Activated CD4-positive, alpha-beta T cell treated with anti-CD3 and anti-CD28 coated beads for 4 hours (primary cell): Measurements from ENCODE around the gene LASP1NB.
"Not testable (repeated sequence)": the region's sequence is repeated elsewhere in the genome, so short reads cannot be mapped to it uniquely, and the experiment has no call there.

Experiments
- DNase-seq, 2 donors: peaks; one replicate each; pipeline ENCODE4 v3.0.0-alpha.2; 2020

The LASP1NB gene

DNA sequence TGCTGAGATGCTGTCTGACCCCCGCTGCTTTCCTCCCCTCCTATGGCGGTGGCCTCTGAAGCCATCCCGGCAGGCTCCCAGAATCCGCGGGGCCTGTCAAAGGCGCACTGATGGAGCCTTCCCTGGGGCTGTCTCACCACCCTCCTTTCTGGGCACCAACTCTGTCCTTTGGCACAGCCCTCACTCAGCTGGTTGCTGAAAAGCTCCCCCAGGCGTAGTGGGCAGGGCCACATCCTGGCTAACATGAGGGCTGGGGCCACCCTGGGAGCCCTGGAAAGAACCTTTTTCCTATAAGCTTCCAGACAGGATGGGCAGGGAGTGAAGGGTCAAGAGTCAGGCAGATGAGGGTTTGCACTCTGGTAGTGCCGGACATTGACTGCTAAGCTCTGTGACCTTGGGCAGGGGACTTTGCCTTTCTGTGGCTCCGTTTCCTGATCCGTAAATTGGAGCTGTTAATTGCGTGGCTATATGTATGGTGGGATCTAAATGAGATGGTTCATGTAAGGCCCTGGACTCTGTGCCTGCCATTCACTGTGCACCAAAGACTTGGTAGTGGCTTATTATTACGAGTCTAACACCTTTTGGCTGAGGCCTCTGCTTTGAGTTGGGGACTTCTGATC lies 27.6 kb upstream of the LASP1NB start:
- DNase-seq = no peak

DNA sequence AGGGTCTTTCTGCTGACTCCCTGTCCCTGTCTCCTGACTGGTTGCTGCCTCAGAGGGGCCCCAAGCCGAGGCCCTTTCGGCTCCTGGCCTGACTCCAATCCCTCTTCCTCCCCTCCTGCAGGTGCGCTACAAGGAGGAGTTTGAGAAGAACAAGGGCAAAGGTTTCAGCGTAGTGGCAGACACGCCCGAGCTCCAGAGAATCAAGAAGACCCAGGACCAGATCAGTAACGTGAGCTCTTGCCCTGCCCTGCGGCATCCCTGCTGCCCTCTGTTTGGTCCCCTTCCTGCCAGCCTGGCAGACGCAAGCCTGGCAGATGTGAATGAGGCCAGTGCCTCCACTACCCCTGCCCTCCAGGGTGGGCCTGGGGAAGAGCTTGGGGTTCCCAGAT lies 27.1 kb upstream of the LASP1NB start:
- DNase-seq = no peak

DNA sequence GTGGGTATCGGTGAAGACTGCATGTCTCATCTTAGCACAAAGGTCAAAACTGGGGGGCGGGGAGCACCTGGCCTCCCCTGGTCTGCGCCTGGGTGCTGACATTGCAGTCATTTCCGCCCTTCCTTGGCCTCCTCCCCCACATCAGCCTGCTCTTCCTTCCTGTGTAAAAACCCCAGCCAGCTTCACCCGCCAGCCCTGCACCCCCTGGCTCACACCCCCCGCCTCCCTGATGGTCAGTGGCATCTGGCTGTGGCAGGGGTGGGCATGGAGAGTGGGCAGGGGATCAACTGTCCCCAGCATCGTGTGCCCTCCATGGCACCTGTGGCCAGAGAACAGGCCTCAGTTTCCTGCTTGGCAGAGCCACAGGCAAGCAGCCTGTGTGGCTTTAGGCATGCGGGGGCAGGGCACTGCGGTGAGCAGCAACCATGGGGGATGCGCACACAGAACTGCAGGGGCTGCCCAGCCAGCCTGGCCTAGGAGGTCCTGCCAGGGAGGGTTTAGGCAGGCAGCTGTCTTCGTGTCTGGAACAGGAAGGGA lies 26.5 kb upstream of the LASP1NB start:
- DNase-seq = peak; percentile 87 to 88

DNA sequence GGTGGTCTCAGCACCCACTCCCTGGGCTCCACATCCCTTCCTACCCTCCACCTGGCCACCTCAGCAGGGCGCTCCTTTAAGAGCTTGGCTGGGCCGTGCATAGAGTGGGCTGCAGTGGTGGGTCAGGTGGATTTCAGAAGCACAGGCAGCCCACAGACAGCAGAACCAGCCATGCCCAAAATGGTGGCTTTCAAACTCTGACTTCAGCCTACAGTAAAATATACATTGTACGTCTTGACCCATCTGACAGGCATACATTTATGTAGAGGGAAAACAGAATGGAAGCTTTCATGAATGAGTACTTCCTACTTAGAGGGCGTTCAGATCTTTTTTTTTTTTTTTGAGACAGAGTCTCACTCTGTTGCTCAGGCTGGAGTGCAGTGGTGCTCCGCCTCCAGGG lies 26.0 kb upstream of the LASP1NB start:
- DNase-seq = no peak

DNA sequence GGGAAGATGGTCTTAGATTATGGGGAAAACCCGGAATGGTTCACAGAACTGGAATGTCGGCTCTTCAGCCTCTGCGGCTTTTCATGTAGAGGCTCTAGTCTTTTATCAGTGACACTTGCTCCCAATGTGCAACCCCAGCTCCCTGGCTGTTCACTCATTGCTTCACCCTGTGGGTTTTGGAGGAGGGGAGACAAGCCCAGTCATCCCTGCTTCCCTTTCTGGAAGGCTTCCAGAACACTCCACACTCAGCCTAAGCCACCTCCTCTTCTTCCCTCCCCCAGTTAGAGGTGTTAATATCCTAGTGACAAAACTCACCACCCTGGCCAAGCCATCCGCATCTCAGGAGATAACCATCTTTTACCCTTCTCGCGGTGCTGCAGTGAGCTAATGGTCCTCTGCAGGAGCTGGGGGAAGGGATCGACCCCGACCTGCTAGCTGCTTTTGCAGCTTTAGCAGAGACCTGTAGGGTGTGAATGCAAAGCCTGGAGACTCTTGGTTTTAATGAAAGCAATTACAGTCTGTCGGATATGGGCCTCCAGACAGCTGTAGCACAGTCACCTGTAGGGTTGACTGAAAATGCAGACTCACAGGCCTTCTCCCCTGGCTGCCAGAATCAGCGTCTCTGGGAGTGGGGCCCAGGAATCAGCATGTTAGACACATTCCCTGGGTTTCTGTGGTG lies 24.3 kb upstream of the LASP1NB start:
- no peak for DNase-seq

DNA sequence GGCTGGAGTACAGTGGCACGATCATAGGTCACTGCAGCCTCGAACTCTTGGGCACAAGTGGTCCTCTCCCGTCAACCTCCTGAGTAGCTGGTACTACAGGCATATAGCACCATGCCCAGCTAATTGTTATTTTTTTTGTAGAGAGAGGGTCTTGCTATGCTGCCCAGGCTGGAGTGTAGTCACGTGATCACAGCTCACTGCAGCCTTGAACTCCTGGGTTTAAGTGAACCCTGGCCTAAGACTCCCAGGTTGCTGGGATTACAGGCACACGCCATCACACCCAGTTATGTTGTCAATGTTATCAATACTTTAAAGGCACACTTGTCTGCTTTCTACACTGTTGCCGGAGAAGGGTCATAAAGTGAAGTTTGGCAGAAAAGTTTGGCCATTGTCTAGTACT lies 22.0 kb upstream of the LASP1NB start:
- DNase-seq = no peak

DNA sequence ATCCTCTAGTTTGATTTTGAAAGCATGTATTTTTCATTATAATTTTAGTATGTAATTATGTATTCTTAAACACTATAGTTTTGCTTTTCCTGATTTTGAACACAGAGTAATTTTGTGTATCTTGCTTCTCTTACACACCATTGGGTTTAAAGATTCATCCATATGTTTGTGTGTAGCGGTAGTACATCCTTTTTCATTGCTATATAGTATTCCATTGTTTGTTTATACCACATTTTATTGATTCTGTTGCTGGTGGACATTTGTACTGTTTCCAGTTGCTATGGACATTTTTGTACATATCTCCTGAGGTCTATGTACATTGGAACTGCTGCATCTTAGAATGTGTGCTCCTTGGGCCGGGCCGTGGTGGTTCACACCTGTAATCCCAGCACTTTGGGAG lies 20.5 kb upstream of the LASP1NB start:
- no peak for DNase-seq

DNA sequence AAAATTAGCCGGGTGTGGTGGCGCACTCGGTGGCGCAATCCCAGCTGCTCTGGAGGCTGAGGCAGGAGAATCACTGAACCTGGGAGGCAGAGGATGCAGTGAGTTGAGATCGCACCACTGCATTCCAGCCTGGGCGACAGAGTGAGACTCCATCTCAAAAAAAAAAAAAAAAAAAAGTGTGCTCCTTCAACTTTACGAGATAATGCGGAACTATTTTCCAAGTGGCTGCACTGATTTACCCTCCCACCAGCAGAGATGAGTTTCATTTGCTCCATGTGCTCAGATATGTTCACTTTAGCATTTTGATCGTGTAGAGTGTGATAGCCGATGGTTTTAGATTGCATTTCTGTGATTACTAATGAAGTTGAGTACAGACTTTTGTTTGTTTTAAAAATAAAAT lies 20.0 kb upstream of the LASP1NB start:
- DNase-seq = no peak

DNA sequence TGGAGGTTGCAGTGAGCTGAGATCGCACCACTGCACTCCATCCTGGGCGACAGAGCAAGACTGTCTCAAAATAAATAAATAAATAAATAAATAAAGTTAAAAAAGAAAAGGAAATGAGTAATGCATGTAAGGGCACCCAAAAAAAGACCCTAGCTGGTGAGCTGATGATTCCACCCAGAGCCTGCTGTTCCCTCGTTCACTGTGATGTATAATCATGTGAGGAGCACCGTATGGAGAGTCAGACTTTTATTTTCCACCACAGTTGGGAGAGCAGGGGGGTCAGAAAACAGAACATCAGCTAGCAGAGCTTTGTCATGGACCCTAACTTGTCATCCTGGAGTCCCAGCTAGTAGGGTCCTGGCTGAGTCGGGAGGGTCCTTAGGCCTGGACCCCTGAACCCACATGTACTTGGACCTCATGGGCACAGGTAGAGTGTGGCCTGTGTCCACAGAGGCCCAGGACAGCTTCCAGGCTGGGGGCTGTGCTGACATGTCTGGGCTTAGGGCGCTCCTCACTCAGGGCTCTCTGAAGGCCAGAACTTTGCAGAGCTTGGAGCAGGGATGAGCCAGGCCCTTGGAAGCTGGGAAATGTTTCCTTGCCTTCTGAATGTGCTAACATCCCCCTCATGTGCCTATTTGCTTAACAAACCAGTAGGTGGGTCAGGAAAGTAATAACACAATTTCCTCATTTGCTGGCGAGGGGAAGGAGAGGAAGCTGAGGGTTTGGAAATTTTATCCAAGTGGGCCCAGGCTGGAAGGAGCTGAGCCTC lies 18.8 kb upstream of the LASP1NB start:
- DNase-seq = no peak

DNA sequence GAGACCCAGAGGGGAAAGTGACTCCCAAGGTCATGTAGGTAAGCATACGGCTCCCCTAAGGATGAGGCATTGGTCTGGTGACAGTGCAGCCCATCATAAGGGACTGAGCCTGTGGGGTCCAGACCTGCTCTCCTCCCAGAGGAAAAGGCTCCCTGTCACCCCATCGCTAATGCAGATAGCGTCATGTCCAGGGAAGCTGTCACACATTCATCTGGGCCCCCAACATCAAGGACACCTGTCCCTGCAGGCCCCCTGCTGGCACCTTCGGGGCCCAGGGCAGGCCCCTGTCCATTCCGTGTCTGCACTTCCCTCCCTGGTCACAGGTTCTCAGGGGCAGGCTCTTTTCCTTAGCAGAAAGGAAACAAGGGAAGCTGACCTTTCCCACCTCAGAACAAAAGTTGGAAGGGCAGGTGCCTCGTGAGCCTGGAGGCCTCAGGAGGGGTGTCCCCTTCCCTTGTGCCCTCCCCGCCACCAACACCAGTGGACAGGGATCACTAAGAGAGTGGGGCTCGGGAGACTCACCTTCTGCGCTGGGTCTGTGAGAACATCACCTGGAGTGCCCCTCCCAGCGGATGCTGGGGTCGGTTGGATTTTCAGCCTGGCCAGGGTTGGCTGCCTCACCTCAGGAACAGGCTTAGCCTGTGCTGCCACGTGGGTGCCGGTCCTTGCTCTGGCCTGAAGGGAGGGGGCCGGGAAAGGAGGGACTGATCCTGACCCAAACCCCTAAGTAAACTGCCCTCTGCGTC lies 17.3 kb upstream of the LASP1NB start:
- DNase-seq = no peak

DNA sequence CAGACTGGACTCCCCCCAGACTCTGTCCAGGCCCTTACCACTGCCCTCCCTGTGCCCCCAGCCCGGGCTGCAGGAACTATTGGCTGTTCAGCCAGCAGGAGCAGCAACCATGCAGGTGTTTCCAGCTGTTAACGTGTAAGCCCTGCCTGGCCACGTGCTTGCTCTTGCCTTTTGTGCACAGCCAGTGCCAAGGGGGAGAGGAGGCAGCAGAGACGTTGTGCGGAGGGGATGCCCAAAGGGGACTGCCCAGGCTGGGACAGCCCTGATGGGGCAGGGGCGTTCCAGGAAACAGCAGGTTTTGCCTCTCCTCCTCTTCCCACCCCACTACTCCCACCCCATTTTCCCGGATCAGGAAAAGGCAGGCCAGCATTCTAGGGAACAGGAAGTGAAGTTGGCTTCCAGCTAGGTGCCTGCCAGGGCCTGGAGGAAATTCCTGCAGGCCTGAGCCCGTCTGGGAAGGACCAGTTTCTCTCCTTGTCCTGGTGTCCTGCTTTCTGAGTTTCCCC lies 16.7 kb upstream of the LASP1NB start:
- DNase-seq = no peak

DNA sequence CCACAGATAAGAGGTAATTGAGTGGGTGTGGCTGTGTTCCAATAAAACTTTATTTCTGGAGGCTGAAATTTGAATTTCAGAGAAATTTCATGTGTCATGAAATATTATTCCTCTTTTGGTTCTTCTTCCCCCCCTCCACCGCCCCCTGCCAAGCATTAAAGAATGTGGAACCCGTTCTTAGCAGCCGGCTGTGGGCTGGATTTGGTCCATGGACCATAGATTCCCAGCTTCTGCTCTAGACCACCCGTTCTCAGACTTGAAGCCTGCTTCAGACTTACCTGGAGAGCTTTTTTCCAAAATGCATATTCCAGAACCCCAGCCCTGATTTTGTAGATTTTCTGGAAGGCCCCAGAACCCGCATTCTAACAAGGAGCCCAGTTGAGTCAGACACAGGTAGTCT lies 15.1 kb upstream of the LASP1NB start:
- DNase-seq = no peak

DNA sequence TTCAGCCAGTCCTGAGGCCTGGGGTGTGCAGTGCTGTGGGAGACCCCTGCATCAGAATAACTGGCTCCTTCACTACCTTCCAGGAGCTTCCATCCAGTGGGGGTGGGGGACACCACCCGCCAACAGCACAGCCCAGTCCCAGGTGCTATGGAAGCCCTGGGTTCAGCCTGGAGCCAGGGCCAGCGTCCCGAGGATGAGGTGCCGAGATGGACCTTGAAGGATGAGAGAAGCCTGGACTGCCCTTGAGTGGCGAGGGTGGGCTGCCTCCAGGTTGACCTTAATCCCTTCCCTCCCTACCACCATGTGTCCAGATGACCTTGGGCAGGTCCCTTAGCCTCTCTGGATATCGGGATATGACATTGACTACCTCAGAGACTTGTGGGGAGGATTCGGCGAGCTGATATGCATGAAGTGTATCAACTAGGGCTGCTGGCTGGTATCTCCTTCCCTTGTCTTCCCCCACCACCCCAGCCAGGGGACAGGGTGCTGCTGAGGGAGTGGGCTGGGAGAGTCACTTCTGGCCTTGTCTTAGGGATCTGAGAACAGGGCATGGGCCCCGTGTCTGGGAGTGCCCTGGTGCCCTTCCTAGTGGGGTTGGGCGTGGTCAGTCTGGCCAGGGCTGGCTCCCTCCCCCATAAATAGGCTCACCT lies 14.2 kb upstream of the LASP1NB start:
- DNase-seq = no peak

DNA sequence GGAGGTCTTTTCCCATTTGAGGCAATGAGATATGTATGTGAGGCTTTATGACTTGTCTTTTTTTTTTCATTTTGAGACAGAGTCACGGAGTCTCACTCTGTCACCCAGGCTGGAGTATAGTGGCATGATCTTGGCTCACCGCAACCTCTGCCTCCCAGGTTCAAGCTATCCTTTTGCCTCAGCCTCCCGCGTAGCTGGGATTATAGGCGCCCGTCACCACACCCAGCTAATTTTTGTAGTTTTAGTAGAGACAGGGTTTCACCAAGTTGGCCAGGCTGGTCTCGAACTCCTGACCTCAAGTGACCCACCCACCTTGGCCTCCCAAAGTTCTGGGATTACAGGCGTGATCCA lies 13.7 kb upstream of the LASP1NB start:
- not testable (repeated sequence) for DNase-seq

DNA sequence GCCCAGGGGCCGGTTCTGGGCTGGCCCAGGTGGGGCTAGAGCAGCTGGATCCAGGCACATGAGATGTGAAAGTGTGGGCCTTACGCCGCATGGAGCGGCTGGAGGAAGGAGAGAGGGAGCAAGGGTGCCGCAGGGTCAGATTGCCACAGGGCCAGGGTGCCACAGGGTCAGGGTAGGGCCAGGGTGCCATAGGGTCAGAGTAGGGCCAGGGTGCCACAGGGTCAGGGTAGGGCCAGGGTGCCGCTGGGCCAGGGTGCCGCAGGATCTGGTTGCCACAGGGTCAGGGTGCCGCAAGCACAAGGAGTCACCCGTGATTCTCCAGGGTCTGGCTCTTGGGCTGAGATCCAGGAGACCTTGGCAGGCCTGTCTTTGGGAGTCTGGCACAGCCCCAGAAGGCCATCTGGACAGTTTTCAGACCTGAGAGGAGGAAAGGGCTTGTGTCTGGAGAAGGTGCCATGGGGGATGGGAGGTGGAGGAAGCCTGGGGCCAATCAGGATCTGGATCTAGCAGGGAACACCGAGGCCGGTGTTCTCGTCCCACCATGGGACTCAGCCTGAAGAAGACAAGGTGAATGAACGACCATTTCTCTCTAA lies 13.1 kb upstream of the LASP1NB start:
- DNase-seq = no peak

DNA sequence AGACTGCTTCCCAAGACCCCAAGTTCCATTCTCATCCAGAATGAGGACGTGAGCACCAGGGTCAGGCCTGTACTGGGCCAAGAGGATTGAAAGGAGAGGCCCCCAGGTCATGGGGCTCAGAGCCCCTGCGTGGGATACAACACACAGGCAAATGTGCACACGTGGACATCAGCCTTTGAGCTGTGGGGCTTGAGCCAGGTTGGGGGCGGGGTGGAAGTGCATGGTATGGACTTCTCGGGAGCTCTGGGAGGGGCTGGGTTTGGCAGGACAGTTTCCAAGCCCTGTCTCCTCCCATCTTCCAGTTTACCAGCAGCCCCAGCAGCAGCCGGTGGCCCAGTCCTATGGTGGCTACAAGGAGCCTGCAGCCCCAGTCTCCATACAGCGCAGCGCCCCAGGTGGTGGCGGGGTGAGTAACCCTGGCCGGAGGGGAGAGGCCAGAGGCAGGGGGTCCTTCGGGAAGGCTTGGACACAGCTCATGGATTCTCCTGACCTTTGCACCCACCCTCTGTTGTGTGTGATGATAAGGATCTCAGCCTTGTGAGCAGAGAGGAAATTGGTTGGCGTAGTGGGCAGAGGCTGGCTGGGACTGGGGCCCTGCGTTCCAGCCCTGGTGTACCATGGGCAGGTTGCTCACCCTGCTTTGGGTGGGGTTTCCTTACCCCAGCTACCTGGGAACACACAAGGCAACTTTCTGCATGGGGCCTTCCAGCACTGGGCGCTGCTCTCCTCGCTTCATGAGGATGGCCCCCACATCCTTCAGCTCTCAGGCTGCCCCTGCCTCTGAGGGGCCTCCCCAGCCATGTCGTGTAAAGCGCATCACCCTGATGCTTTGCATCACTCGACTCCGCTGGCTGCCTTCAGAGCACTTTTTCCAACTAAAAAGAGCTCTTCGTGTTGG lies 10.4 kb upstream of the LASP1NB start:
- no peak for DNase-seq

DNA sequence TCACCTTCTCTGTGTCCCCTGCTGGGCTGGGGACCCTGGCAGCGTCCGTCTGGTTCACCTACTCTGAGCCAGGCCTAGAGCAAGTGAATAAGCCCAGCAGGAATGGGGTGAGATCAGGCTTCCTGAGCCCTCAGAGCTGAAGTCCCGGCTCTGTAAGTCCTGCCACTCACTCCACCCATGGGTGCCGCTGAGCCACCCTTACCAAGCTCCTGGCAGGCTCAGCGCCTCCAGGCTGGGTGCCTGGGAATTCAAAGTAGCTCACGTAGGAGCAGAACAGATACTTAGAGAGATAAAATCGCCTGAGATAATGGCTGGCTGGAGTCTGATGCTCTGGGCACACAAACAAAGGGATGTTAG lies 9.8 kb upstream of the LASP1NB start:
- DNase-seq = no peak

DNA sequence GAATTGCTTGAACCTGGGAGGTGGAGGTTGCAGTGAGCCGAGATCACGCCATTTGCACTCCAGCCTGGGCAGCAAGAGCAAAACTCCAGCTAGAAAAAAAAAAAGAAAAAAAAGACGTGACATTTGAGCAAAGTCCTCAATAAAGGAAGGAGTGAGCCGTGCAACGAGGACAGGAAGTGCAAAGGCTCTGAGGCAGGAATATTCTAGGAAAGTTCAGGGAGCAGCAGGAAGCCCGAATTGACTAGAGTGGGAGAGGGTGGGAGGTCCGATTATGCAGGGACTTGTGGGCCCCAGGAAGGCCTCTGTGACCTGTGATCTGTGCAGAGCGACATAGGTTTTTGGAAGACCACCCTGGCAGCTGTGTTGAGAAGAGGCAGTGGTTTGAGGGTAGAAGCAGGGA lies 8.6 kb upstream of the LASP1NB start:
- DNase-seq = no peak

DNA sequence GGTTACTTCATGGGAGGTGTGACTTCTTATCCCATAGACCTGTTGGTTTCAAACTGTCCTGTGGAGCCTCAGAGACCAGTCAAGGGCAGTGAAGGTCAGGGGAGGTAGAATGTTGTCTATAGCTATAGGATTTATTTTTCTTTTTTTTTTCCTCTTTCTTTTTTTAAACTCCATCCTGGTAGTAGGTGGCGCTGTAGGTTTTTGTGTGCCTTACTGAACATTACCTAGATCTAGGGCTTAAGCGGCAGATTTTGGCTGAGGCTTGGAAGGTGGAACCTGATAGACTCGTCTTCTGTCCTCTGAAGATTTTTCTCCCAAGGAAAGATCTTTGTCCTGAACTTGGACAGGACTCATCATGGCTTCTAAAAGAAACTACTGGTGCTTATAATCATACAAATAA lies 8.2 kb upstream of the LASP1NB start:
- DNase-seq = no peak

DNA sequence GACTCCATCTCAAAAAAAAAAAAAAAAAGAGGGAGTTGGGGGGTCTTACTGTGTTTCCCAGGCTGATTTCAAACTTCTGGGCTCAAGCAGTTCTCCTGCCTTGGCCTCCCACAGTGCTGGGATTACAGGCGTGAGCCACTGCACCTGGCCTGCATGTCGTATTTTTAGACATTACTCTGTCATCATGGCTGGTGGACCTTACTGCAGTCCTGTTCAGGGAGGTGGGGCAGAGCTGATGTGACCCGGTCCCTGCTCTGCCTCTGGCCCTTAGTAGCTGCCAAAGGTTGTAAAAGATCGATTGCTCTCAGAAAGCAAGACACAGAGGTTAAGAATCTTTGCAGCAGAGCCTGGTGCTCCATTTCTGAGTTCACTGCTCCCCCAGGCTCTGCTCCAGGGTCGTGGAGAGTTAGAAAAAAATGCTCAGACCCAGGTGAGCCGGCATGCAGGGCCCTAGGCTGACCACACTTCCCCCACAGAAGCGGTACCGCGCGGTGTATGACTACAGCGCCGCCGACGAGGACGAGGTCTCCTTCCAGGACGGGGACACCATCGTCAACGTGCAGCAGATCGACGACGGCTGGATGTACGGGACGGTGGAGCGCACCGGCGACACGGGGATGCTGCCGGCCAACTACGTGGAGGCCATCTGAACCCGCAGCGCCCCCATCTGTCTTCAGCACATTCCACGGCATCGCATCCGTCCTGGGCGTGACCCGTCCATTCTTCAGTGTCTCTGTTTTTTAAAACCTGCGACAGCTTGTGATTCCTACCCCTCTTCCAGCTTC lies 7.1 kb upstream of the LASP1NB start:
- DNase-seq = no peak
